Lower leg skin (tissue), 4 donors: ENCODE measurements around the gene LRP1B. TPM values are rescaled to one million over a fixed set of nuclear protein-coding genes. Genes with fewer than 3 reads are reported as not detected.

Source experiments
- DNase-seq, 2 donors: peaks; one replicate each; pipeline ENCODE4 v3.0.0-alpha.2; 2019; ENCODE audit warnings: low spot score in 2 of 2
- H3K4me3 ChIP-seq: fragments of 200-600 bp; sonication (generic); 2 replicates; pipeline ENCODE4 v1.5.1; 2017; ENCODE audit warnings: mild to moderate bottlenecking, low read depth; ENCODE audit not compliant: poor library complexity, severe bottlenecking
- POLR2A ChIP-seq, 2 donors: fragments of 450-650 bp; IDR thresholded peaks; one replicate each; pipeline ENCODE4 v1.6.1; 2016 to 2017; ENCODE audit warnings: antibody characterized with exemption in 2 of 2, mild to moderate bottlenecking in 1 of 2, moderate library complexity in 1 of 2
- WGBS, 2 donors: methylation state at CpG; one replicate each; pipeline ENCODE4 v1.1.5; 2018; 5-methylcytosine and 5-hydroxymethylcytosine counted together
- intact Hi-C: fragments of 100-400 bp; cut with DNase I; formaldehyde crosslinking; loops from one replicate; pipeline ENCODE4 v1.15.0; 2023; ENCODE audit warnings: low total_unique reads
- total RNA-seq, 4 donors: library from RNA; depleted of rRNA; stranded (reverse); fragments of >200 nt; gene quantifications; one replicate each; pipeline ENCODE4 v1.1.0, GENCODE V29; 2016
- TF ChIP-seq, protein P1 (sequence below), 3 donors: fragments of 450-650 bp; IDR thresholded peaks; one replicate each; pipeline ENCODE4 v1.5.1; 2016; ENCODE audit warnings: antibody characterized with exemption in 3 of 3, mild to moderate bottlenecking in 3 of 3, moderate library complexity in 2 of 3

Gene LRP1B
- total RNA-seq, 4 donors from 2014 or later = 0.80 to 1.6 (median 1.0) TPM

- H3K4me3 ChIP-seq = no peak overlapping the region
- TF ChIP-seq POLR2A (IDR thresholded peaks at IDR 0.05) = no peak
- TF ChIP-seq, protein P1, sequence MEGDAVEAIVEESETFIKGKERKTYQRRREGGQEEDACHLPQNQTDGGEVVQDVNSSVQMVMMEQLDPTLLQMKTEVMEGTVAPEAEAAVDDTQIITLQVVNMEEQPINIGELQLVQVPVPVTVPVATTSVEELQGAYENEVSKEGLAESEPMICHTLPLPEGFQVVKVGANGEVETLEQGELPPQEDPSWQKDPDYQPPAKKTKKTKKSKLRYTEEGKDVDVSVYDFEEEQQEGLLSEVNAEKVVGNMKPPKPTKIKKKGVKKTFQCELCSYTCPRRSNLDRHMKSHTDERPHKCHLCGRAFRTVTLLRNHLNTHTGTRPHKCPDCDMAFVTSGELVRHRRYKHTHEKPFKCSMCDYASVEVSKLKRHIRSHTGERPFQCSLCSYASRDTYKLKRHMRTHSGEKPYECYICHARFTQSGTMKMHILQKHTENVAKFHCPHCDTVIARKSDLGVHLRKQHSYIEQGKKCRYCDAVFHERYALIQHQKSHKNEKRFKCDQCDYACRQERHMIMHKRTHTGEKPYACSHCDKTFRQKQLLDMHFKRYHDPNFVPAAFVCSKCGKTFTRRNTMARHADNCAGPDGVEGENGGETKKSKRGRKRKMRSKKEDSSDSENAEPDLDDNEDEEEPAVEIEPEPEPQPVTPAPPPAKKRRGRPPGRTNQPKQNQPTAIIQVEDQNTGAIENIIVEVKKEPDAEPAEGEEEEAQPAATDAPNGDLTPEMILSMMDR (IDR thresholded peaks at IDR 0.05) = no peak
- intact Hi-C loops = no loop called here
- WGBS, 2 donors = 69 to 70% methylated on average over 5 of the region's 5 CpGs
- no peak for DNase-seq
Measured at GRCh38 chr2:142052220-142052863, 78.5 kb downstream of the LRP1B start.

DNA sequence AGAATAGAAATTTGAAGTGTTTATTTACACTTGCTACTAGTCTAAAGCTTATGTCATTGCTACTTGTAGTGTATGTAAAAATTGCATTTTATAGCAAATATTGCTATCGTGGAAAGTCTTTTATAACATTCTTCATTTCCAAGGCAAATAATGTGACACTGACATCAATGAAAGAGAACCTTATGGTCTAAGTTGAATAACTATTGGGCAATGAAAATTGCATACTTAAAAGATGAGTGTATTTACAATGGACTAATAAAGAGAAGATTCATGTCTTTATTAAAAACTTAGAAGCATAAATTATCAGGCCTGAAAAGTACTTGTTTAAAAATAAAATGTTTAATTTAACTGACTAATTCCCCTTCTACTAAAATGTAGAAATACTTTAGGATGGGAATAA lies 82.2 kb downstream of the LRP1B start:
- H3K4me3 ChIP-seq = no peak overlapping the region
- 72 to 77% methylated on average over 1 of the region's 1 CpG for WGBS, 2 donors
- TF ChIP-seq, protein P1 (IDR thresholded peaks at IDR 0.05) = no peak
- no peak for TF ChIP-seq POLR2A (IDR thresholded peaks at IDR 0.05)
- DNase-seq = no peak
- intact Hi-C loops = no loop called here

DNA sequence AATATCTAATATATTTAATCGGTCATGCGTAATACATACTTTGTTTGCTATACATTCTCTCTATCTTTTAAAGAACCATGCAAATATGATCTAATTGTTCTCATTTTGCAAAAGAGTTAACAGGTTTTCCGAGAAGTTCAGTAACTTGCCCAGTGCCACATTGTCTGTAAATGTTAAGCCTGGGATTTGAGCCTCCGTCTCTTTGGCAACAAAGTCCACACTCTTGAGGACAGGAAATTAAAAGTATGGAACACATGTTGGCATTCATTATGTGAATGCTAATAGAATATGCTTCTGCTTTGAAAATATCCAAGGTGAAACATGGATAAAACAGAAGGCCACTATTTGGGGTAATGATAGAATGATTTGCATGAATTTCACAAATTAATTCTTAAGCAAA lies 85.2 kb downstream of the LRP1B start:
- no peak for TF ChIP-seq POLR2A (IDR thresholded peaks at IDR 0.05)
- TF ChIP-seq, protein P1 (IDR thresholded peaks at IDR 0.05) = no peak
- no peak overlapping the region for H3K4me3 ChIP-seq
- no peak for DNase-seq
- WGBS, 2 donors = 90 to 93% methylated on average over 4 of the region's 4 CpGs
- intact Hi-C loops = no loop called here

GRCh38 chr2:142044197-142044596 lies 86.6 kb downstream of the LRP1B start:
- 59 to 77% methylated on average over 3 of the region's 3 CpGs for WGBS, 2 donors

GRCh38 chr2:142042536-142043199 lies 88.1 kb downstream of the LRP1B start:
- 79 to 92% methylated on average over 1 of the region's 1 CpG for WGBS, 2 donors
- no peak for DNase-seq

More at GRCh38 chr2:142044197-142044596, 86.6 kb downstream of the LRP1B start:
- TF ChIP-seq, protein P1 (IDR thresholded peaks at IDR 0.05) = no peak
- no peak for TF ChIP-seq POLR2A (IDR thresholded peaks at IDR 0.05)
- intact Hi-C loops = no loop called here
- DNase-seq = no peak
- H3K4me3 ChIP-seq = no peak overlapping the region

More at GRCh38 chr2:142042536-142043199, 88.1 kb downstream of the LRP1B start:
- TF ChIP-seq, protein P1 (IDR thresholded peaks at IDR 0.05) = no peak
- no peak for TF ChIP-seq POLR2A (IDR thresholded peaks at IDR 0.05)
- intact Hi-C loops = no loop called here
- no peak overlapping the region for H3K4me3 ChIP-seq
